ENCODE measurements around the gene CABP7. TPM values are rescaled to one million over a fixed set of nuclear protein-coding genes. Genes with fewer than 3 reads are reported as not detected.

CABP7 gene
- total and polyA plus RNA-seq, 2 of the 13 experiments (the other 11 are each of a cell fraction or from before 2014, with no cell fraction given): 0.08 TPM; not detected in 1

DNA sequence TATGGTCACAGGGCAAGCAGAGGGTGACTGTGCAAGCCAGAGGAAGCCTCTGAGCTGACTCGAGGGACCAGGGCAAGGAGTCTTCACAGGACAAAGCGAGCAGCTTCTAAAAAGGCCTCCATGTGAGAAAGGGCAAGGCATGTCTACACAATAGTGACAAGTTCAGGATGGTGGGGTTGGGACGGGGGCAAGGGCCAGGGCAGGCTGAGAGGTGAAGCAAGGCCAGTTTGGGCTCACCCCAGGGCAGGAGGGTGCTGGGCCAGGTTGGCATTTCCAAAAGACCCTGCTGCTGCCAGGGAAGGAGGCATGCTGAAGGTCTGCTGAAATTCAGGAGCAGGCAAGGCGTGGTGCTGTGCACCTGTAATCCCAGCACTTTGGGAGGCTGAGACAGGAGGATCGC, 12.3 kb upstream of the CABP7 start:
- CTCF ChIA-PET (ENCODE audit: low intra/inter-chr PET ratio, low total read pairs): no interaction called here
- Histone ChIP-seq H4K20me1 (ENCODE audit: insufficient read depth, low read length) (no peaks in the 10 kb centered on the region), H3K27ac (ENCODE audit: extremely low read length, insufficient read depth, low read length) (no peak overlapping the region), H3K4me1 (ENCODE audit: insufficient read depth, low read length) (peaks cover 25% of the 10 kb centered on the region), H3K79me2 (ENCODE audit: insufficient read depth, low read length) (no peaks in the 10 kb centered on the region), H3K9ac (ENCODE audit: insufficient read depth, low read depth, low read length) (no peak overlapping the region), H3K27me3 (ENCODE audit: control insufficient read depth in 1 of 2, insufficient read depth in 2 of 2, low read length in 2 of 2) (peaks cover 13 to 60% of the 10 kb centered on the region in 2 experiments), H3K4me2 (ENCODE audit: low read depth, low read length) (no peak overlapping the region), H3K9me3 (ENCODE audit: low read length) (no peaks in the 10 kb centered on the region), H3K36me3 (replicated peaks in 1 of 2; ENCODE audit: control insufficient read depth in 1 of 2, insufficient read depth in 2 of 2, low read length in 2 of 2) (no peaks in the 10 kb centered on the region), H2AFZ (ENCODE audit: low read length) (no peak overlapping the region), H3K4me3 (replicated peaks in 1 of 3; ENCODE audit: insufficient read depth in 1 of 3, low read depth in 2 of 3, low read length in 3 of 3) (no peak overlapping the region)
- in situ Hi-C loops (cut with HindIII; ENCODE audit: extremely low pct_ligation_motif_present, low pct_unique_long_range_greater_than_20kb) (loop anchor here (10.0 kb wide), 1 partner anchor 377 kb away; the partner anchor contains the start of gene HORMAD2), intact Hi-C loops (cut with micrococcal nuclease; ENCODE audit: unreplicated experiment) (no loop called here)
- BruUV-seq (replicated peaks): no TSS peak
- POLR2A ChIA-PET: no interaction called here
- 34% methylated on average over 4 of the region's 5 CpGs for WGBS (ENCODE audit: low lambda C conversion rate)
- DNase-seq (ENCODE audit: low spot score) (no peak), ATAC-seq (no peak), FAIRE-seq (no peak)
- TF ChIP-seq CREB1 (IDR thresholded peaks at IDR 0.05) (no peak), CREB1 (CRISPR knock-in tag; IDR thresholded peaks at IDR 0.05) (no peak)
- TF ChIP-seq, protein P1, sequence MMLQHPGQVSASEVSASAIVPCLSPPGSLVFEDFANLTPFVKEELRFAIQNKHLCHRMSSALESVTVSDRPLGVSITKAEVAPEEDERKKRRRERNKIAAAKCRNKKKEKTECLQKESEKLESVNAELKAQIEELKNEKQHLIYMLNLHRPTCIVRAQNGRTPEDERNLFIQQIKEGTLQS (CRISPR knock-in tag; IDR thresholded peaks at IDR 0.05): no peak

DNA sequence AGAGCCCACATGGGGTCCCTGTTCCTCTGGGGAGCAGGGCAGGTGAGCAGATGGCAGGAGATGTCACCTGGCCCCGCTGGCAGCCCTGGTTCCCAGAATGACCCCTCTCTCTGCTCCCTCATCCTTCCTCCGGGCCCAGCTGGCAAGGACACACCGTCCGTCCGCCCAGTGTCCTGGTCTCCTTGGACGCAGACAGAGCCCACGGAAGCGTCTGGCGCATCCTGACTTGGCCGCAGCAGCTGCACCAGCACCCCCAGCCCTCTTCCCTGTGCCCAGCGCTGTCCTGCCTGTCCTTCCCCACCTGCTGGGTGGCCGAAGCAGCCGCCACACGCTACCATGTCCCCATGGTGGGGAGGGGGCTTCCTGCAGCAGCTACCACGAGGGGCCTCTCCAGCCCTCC, 9.6 kb upstream of the CABP7 start:
- Histone ChIP-seq H3K27me3 (ENCODE audit: control insufficient read depth in 1 of 2, insufficient read depth in 2 of 2, low read length in 2 of 2) (peaks cover 16 to 79% of the 10 kb centered on the region in 2 experiments; a peak in 4 of 5 replicates), H3K4me1 (ENCODE audit: insufficient read depth, low read length) (peaks cover 5% of the 10 kb centered on the region), H3K9ac (ENCODE audit: insufficient read depth, low read depth, low read length) (no peak overlapping the region), H3K4me3 (replicated peaks in 1 of 3; ENCODE audit: insufficient read depth in 1 of 3, low read depth in 2 of 3, low read length in 3 of 3) (no peak overlapping the region), H3K27ac (ENCODE audit: extremely low read length, insufficient read depth, low read length) (no peak overlapping the region), H3K36me3 (replicated peaks in 1 of 2; ENCODE audit: control insufficient read depth in 1 of 2, insufficient read depth in 2 of 2, low read length in 2 of 2) (no peaks in the 10 kb centered on the region), H3K79me2 (ENCODE audit: insufficient read depth, low read length) (no peaks in the 10 kb centered on the region), H3K4me2 (ENCODE audit: low read depth, low read length) (no peak overlapping the region), H4K20me1 (ENCODE audit: insufficient read depth, low read length) (no peaks in the 10 kb centered on the region), H3K9me3 (ENCODE audit: low read length) (no peaks in the 10 kb centered on the region), H2AFZ (ENCODE audit: low read length) (no peak overlapping the region)
- ATAC-seq: no peak
- intact Hi-C loops (cut with micrococcal nuclease; ENCODE audit: unreplicated experiment): no loop called here
- FAIRE-seq: no peak
- in situ Hi-C loops (cut with HindIII; ENCODE audit: extremely low pct_ligation_motif_present, low pct_unique_long_range_greater_than_20kb): no loop called here
- WGBS (ENCODE audit: low lambda C conversion rate): 43% methylated on average over 8 of the region's 15 CpGs
- no peak for DNase-seq (ENCODE audit: low spot score)
- POLR2A ChIA-PET: no interaction called here
- CTCF ChIA-PET (ENCODE audit: low intra/inter-chr PET ratio, low total read pairs): no interaction called here
- BruUV-seq (replicated peaks): no TSS peak
- TF ChIP-seq CCAR2 (optimal IDR thresholded peaks at IDR 0.05; ENCODE audit: low read depth, low read length): no peak
- no peak for TF ChIP-seq SIX1 (CRISPR knock-in tag; IDR thresholded peaks at IDR 0.05; ENCODE audit: borderline replicate concordance)
- TF ChIP-seq, protein P2, sequence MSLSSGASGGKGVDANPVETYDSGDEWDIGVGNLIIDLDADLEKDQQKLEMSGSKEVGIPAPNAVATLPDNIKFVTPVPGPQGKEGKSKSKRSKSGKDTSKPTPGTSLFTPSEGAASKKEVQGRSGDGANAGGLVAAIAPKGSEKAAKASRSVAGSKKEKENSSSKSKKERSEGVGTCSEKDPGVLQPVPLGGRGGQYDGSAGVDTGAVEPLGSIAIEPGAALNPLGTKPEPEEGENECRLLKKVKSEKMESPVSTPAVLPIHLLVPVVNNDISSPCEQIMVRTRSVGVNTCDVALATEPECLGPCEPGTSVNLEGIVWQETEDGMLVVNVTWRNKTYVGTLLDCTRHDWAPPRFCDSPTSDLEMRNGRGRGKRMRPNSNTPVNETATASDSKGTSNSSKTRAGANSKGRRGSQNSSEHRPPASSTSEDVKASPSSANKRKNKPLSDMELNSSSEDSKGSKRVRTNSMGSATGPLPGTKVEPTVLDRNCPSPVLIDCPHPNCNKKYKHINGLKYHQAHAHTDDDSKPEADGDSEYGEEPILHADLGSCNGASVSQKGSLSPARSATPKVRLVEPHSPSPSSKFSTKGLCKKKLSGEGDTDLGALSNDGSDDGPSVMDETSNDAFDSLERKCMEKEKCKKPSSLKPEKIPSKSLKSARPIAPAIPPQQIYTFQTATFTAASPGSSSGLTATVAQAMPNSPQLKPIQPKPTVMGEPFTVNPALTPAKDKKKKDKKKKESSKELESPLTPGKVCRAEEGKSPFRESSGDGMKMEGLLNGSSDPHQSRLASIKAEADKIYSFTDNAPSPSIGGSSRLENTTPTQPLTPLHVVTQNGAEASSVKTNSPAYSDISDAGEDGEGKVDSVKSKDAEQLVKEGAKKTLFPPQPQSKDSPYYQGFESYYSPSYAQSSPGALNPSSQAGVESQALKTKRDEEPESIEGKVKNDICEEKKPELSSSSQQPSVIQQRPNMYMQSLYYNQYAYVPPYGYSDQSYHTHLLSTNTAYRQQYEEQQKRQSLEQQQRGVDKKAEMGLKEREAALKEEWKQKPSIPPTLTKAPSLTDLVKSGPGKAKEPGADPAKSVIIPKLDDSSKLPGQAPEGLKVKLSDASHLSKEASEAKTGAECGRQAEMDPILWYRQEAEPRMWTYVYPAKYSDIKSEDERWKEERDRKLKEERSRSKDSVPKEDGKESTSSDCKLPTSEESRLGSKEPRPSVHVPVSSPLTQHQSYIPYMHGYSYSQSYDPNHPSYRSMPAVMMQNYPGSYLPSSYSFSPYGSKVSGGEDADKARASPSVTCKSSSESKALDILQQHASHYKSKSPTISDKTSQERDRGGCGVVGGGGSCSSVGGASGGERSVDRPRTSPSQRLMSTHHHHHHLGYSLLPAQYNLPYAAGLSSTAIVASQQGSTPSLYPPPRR (CRISPR knock-in tag; IDR thresholded peaks at IDR 0.05; ENCODE audit: borderline replicate concordance): no peak
- no peak for TF ChIP-seq FOSL2 (CRISPR knock-in tag; IDR thresholded peaks at IDR 0.05)
- TF ChIP-seq TP53 (CRISPR knock-in tag; conservative IDR thresholded peaks at IDR 0.05): no peak
- TF ChIP-seq, protein P3, sequence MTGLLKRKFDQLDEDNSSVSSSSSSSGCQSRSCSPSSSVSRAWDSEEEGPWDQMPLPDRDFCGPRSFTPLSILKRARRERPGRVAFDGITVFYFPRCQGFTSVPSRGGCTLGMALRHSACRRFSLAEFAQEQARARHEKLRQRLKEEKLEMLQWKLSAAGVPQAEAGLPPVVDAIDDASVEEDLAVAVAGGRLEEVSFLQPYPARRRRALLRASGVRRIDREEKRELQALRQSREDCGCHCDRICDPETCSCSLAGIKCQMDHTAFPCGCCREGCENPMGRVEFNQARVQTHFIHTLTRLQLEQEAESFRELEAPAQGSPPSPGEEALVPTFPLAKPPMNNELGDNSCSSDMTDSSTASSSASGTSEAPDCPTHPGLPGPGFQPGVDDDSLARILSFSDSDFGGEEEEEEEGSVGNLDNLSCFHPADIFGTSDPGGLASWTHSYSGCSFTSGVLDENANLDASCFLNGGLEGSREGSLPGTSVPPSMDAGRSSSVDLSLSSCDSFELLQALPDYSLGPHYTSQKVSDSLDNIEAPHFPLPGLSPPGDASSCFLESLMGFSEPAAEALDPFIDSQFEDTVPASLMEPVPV (CRISPR knock-in tag; IDR thresholded peaks at IDR 0.05): no peak
- TF ChIP-seq MTF1 (CRISPR knock-in tag; IDR thresholded peaks at IDR 0.05): no peak
- TF ChIP-seq, protein P4, sequence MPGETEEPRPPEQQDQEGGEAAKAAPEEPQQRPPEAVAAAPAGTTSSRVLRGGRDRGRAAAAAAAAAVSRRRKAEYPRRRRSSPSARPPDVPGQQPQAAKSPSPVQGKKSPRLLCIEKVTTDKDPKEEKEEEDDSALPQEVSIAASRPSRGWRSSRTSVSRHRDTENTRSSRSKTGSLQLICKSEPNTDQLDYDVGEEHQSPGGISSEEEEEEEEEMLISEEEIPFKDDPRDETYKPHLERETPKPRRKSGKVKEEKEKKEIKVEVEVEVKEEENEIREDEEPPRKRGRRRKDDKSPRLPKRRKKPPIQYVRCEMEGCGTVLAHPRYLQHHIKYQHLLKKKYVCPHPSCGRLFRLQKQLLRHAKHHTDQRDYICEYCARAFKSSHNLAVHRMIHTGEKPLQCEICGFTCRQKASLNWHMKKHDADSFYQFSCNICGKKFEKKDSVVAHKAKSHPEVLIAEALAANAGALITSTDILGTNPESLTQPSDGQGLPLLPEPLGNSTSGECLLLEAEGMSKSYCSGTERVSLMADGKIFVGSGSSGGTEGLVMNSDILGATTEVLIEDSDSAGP (CRISPR knock-in tag; IDR thresholded peaks at IDR 0.05; ENCODE audit: borderline replicate concordance): no peak
